COLO829 (cell line): ENCODE data around the gene SLC13A3.

ENCODE experiments used
- DNase-seq: peaks from one replicate; pipeline ENCODE4 v3.0.0; 2012; ENCODE audit warnings: low spot score

The SLC13A3 gene

DNA sequence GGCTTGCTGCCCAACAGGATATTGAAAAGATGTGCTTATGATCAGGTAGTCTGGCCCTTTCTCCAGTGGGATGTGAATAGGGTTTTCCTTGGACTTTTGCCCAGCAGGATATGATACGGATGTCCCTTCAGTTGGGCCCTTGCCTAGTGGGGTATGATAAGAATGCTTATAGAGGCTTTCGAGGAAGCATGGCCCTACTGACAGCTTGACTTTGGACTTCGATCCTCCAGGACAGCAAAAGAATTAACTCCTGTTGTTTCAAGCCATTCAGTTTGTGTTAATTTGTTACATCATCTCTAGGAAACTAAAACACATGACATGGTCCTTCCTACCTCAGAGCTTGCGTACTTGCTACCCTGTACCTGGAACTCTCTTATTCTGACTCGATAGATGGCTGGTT is 128.2 kb downstream of the SLC13A3 start:
- DNase-seq: no peak

DNA sequence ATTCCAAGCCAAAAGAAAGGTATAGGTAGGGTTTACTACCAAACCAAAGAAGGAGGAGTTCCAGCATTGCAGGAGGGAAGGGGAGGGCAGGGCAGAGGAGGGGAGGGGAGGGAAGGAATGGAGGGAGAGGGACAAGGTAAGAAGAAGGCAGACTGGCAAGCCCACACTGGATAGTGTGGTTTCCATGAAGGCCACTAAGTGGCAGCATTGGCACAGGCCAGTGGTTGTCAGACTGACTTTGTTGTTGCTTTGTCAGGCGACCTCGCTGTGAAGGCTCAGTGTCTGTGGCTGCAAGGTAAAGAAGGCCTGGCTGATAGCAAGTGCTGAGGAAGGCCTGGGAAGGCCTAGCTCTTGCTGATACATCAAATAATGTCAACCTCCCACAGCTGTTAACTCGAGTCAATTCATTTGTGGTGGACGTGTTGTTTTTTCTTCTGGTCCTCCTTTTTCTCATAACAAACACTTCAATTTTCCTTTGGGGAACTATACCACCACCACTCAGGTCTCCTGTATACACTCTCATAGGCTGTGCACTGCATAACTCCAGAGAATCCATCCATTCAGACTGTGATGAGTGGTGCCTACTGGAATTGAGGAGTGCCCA is 130.2 kb downstream of the SLC13A3 start:
- peak; percentile 87 for DNase-seq

- DNase-seq: no peak
These were observed 130.7 kb downstream of the SLC13A3 start for GRCh38 chr20:46520540-46520939.

GRCh38 chr20:46519471-46520068 is 131.7 kb downstream of the SLC13A3 start:
- DNase-seq: no peak

- DNase-seq: no peak
These were observed 138.1 kb downstream of the SLC13A3 start, which contains the start of gene ZNF334 for GRCh38 chr20:46512943-46513844. ZNF334 (minus strand) TSS chr20:46513559; CDS start chr20:46512102, 1,457 bp downstream.

DNA sequence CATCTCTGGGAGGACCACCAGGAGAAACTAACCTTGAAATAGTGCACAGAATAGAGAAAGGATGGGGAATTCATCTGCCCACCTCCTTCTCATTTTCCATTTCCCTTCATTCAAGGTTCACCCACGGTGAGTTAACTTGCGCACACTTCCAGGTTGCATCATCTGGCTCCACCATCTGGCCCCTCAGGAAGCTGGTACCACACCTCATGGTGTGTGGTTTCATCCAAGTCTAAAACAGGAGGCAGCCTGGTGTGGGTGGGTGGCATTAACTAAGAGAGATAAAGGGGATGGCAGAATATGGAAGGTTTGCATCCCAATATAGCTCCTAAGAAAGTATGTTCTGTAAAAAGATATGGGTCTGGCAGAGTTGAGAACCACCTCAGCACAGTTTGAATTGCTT is 141.7 kb downstream of the SLC13A3 start:
- no peak for DNase-seq
